ENCODE data around the gene CAMTA1. TPM values are rescaled to one million over a fixed set of nuclear protein-coding genes. Genes with fewer than 3 reads are reported as not detected.
"Not testable (repeated sequence)": the region's sequence is repeated elsewhere in the genome, so short reads cannot be mapped to it uniquely, and the experiment has no call there.

CAMTA1 gene
- polyA plus RNA-seq, 1 donor (not counting 4 experiments of a cell fraction or from before 2014, with no cell fraction given) = 51.4 TPM

GRCh38 chr1:7409278-7409677, 624.0 kb downstream of the CAMTA1 start:
- dilution Hi-C loops (cut with MboI; ENCODE audit: extremely low pct_ligation_motif_present, low sequenced_read_pairs) = no loop called here
- Histone ChIP-seq H3K36me3 (ENCODE audit: control insufficient read depth in 2 of 2, extremely low read depth in 1 of 2, insufficient read depth in 2 of 2, low read length in 2 of 2) (no peaks in the 10 kb centered on the region), H3K9ac (ENCODE audit: control insufficient read depth, extremely low read depth, insufficient read depth, low read length) (no peak overlapping the region), H3K4me2 (ENCODE audit: control insufficient read depth, extremely low read depth, insufficient read depth, low read depth, low read length) (no peak overlapping the region), H2AFZ (ENCODE audit: control insufficient read depth, low read length) (no peak overlapping the region), H3K27me3 (ENCODE audit: control insufficient read depth, extremely low read depth, insufficient read depth, low read length) (no peaks in the 10 kb centered on the region), H3K9me3 (ENCODE audit: control insufficient read depth, low read depth, low read length) (no peaks in the 10 kb centered on the region), H3K79me2 (ENCODE audit: control insufficient read depth, insufficient read depth, low read length) (no peaks in the 10 kb centered on the region), H3K4me1 (ENCODE audit: control insufficient read depth, extremely low read depth, insufficient read depth, low read length) (no peaks in the 10 kb centered on the region), H3K9me1 (ENCODE audit: control insufficient read depth, extremely low read depth, insufficient read depth, low read length) (no peaks in the 10 kb centered on the region), H3K27ac (ENCODE audit: control insufficient read depth, insufficient read depth, low read length) (no peak overlapping the region), H4K20me1 (ENCODE audit: control insufficient read depth, extremely low read depth, insufficient read depth, low read length) (no peaks in the 10 kb centered on the region), H3K4me3 (ENCODE audit: control insufficient read depth in 2 of 3, extremely low read depth in 1 of 3, insufficient read depth in 2 of 3, low read depth in 1 of 3, low read length in 3 of 3) (no peak overlapping the region)
- no peak for DNase-seq (ENCODE audit: low read depth, low spot score)
- no peak for FAIRE-seq
- TF ChIP-seq EZH2 (IDR thresholded peaks at IDR 0.05; ENCODE audit: low read length) (no peak), CTCF (optimal IDR thresholded peaks at IDR 0.05 in 1 of 3, IDR thresholded peaks at IDR 0.05 in 1 of 3, conservative IDR thresholded peaks at IDR 0.05 in 1 of 3; ENCODE audit: extremely low read depth in 1 of 3, insufficient read depth in 2 of 3, low read length in 3 of 3) (no peak)

DNA sequence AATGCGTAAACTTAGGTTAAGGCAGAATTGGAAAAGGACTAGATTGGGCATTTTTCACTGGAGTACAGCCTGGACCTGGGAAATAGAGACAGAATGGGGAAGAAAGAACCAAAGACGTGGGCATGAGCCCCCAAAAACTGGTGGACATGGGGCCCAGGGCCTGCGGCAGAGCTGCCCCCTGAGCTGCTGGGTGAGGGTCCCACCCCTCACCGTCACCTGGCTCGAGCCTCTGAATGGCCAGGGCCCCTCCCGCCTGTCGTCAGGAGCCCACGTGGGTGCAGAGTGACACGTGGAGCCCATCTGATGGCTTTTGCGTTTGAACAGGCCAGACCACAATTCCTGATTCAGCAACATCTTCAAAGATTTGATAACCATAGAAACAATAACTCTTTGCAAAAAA, 624.9 kb downstream of the CAMTA1 start:
- Histone ChIP-seq H4K20me1 (ENCODE audit: control insufficient read depth, extremely low read depth, insufficient read depth, low read length) (no peaks in the 10 kb centered on the region), H3K9ac (ENCODE audit: control insufficient read depth, extremely low read depth, insufficient read depth, low read length) (no peak overlapping the region), H3K9me1 (ENCODE audit: control insufficient read depth, extremely low read depth, insufficient read depth, low read length) (no peaks in the 10 kb centered on the region), H3K4me3 (ENCODE audit: control insufficient read depth in 2 of 3, extremely low read depth in 1 of 3, insufficient read depth in 2 of 3, low read depth in 1 of 3, low read length in 3 of 3) (no peak overlapping the region), H3K79me2 (ENCODE audit: control insufficient read depth, insufficient read depth, low read length) (no peaks in the 10 kb centered on the region), H3K27ac (ENCODE audit: control insufficient read depth, insufficient read depth, low read length) (no peak overlapping the region), H3K4me2 (ENCODE audit: control insufficient read depth, extremely low read depth, insufficient read depth, low read depth, low read length) (no peak overlapping the region), H3K9me3 (ENCODE audit: control insufficient read depth, low read depth, low read length) (no peaks in the 10 kb centered on the region), H3K27me3 (ENCODE audit: control insufficient read depth, extremely low read depth, insufficient read depth, low read length) (no peaks in the 10 kb centered on the region), H2AFZ (ENCODE audit: control insufficient read depth, low read length) (no peak overlapping the region), H3K36me3 (ENCODE audit: control insufficient read depth in 2 of 2, extremely low read depth in 1 of 2, insufficient read depth in 2 of 2, low read length in 2 of 2) (no peaks in the 10 kb centered on the region), H3K4me1 (ENCODE audit: control insufficient read depth, extremely low read depth, insufficient read depth, low read length) (no peaks in the 10 kb centered on the region)
- FAIRE-seq (no peak), DNase-seq (ENCODE audit: low read depth, low spot score) (no peak)
- dilution Hi-C loops (cut with MboI; ENCODE audit: extremely low pct_ligation_motif_present, low sequenced_read_pairs) = no loop called here
- TF ChIP-seq CTCF (optimal IDR thresholded peaks at IDR 0.05 in 1 of 3, IDR thresholded peaks at IDR 0.05 in 1 of 3, conservative IDR thresholded peaks at IDR 0.05 in 1 of 3; ENCODE audit: extremely low read depth in 1 of 3, insufficient read depth in 2 of 3, low read length in 3 of 3) (no peak), EZH2 (IDR thresholded peaks at IDR 0.05; ENCODE audit: low read length) (no peak)

DNA sequence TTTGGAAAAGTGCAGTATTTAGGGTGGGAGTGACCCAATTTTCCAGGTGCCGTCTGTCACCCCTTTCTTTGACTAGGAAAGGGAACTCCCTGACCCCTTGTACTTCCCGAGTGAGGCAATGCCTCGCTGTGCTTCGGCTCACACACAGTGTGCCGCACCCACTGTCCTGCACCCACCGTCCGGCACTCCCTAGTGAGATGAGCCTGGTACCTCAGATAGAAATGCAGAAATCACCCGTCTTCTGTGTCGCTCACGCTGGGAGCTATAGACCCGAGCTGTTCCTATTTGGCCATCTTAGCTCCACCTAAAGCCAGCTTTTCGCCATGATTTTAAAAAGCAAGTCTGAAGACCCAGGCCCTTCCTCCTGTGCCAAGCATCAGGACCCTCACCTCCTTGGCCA, 632.4 kb downstream of the CAMTA1 start:
- H3K4me1 ChIP-seq (ENCODE audit: control insufficient read depth, extremely low read depth, insufficient read depth, low read length); DNase-seq (ENCODE audit: low read depth, low spot score); H4K20me1 ChIP-seq (ENCODE audit: control insufficient read depth, extremely low read depth, insufficient read depth, low read length); H3K9ac ChIP-seq (ENCODE audit: control insufficient read depth, extremely low read depth, insufficient read depth, low read length); H3K9me1 ChIP-seq (ENCODE audit: control insufficient read depth, extremely low read depth, insufficient read depth, low read length); H3K27me3 ChIP-seq (ENCODE audit: control insufficient read depth, extremely low read depth, insufficient read depth, low read length); FAIRE-seq; H3K36me3 ChIP-seq (ENCODE audit: control insufficient read depth in 2 of 2, extremely low read depth in 1 of 2, insufficient read depth in 2 of 2, low read length in 2 of 2); dilution Hi-C loops (cut with MboI; ENCODE audit: extremely low pct_ligation_motif_present, low sequenced_read_pairs); H3K79me2 ChIP-seq (ENCODE audit: control insufficient read depth, insufficient read depth, low read length); H3K4me2 ChIP-seq (ENCODE audit: control insufficient read depth, extremely low read depth, insufficient read depth, low read depth, low read length); H3K27ac ChIP-seq (ENCODE audit: control insufficient read depth, insufficient read depth, low read length); H3K4me3 ChIP-seq (ENCODE audit: control insufficient read depth in 2 of 3, extremely low read depth in 1 of 3, insufficient read depth in 2 of 3, low read depth in 1 of 3, low read length in 3 of 3); H3K9me3 ChIP-seq (ENCODE audit: control insufficient read depth, low read depth, low read length); H2AFZ ChIP-seq (ENCODE audit: control insufficient read depth, low read length): not testable (repeated sequence)

All from keratinocyte (primary cell).